RPMI7951 (cell line): Measurements from ENCODE around the gene FRMD8. TPM values are rescaled to one million over a fixed set of nuclear protein-coding genes. Genes with fewer than 3 reads are reported as not detected.

Experiments used
- DNase-seq: peaks from one replicate; pipeline ENCODE4 v3.0.0-alpha.2; 2012; ENCODE audit warnings: low read depth
- total RNA-seq: library from RNA; depleted of rRNA; stranded (reverse); fragments of >200 nt; shearing (Covaris generic); gene quantifications from 2 replicates; pipeline ENCODE4 v1.2.3, GENCODE V29; 2014; rRNA removed

Gene FRMD8
- total RNA-seq = 21.9 and 43.8 TPM in 2 replicates

GRCh38 chr11:65386307-65387140 lies at the start of gene FRMD8:
Gene FRMD8, plus strand, starts transcription at chr11:65386637. Its CDS starts 400 bp downstream, at chr11:65387037.
- DNase-seq = peak; percentile 82

- DNase-seq = no peak
These were observed 47.8 kb upstream of the FRMD8 start for GRCh38 chr11:65338676-65339075.

DNA sequence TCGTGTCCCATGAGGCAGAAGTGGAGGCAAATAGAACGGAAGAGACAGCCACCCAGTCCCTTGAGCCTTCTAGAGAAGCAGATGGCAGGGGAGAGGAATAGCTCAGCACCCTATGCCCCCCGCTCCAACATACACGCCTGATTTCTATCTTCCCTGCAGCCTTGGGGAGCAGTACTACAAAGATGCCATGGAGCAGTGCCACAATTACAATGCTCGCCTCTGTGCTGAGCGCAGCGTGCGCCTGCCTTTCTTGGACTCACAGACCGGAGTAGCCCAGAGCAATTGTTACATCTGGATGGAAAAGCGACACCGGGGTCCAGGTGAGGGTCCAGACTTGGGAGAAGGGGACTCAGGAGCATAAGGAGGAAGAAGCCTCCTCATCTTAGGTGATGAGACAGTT lies 46.2 kb upstream of the FRMD8 start:
- DNase-seq = no peak

GRCh38 chr11:65341856-65342255 lies 44.6 kb upstream of the FRMD8 start:
- DNase-seq = no peak

GRCh38 chr11:65351511-65351910 lies 34.9 kb upstream of the FRMD8 start:
- DNase-seq = no peak

DNA sequence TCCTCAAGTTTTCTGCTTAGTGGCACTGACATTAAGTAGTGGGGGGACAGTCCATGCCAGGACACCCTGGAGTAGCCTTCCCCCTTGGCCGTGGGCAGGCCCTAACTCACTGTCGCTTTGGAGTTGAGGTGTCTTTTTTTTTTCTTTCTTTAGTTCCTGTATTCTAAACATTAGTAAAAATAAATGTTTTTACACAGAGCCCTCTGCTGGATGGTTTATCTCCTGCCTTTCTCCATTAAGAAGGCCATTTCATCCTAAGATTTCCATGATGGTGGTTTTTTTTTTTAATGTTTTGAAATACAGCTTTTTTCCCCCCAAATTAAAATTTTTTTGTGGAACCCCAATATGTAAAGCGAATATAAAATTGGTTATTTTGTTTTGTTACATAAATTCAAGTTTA lies 33.7 kb upstream of the FRMD8 start:
- DNase-seq = peak; percentile 18

GRCh38 chr11:65353376-65353775 lies 33.1 kb upstream of the FRMD8 start:
- DNase-seq = no peak

DNA sequence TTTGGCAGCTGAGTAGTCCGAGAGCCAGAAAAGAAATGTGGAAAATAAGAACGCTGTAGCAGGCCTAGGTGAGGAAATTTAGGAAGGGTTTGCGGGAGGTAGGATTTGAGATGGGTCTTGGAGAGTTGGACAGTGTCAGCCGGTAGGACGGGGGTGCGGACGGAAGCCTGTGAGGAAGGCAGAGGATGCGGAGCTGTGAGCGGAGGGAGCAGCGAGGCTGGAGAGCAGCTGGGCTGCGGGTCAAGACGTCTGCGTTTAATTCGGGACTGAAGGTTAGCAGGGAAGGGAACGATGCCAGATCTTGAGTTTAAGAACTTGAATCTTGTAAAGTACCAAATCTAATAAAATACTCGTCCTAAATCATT lies 32.6 kb upstream of the FRMD8 start:
- DNase-seq = no peak

- DNase-seq = peak; percentile 94
These were observed 32.0 kb upstream of the FRMD8 start, which contains the start of gene TIGD3 for GRCh38 chr11:65354265-65355012. Gene TIGD3, plus strand, starts transcription at chr11:65354751. Its CDS starts 1,058 bp downstream, at chr11:65355809.

- DNase-seq = no peak
These were observed 31.2 kb upstream of the FRMD8 start for GRCh38 chr11:65355013-65355775.

GRCh38 chr11:65355776-65356393 lies 30.6 kb upstream of the FRMD8 start:
- no peak for DNase-seq

DNA sequence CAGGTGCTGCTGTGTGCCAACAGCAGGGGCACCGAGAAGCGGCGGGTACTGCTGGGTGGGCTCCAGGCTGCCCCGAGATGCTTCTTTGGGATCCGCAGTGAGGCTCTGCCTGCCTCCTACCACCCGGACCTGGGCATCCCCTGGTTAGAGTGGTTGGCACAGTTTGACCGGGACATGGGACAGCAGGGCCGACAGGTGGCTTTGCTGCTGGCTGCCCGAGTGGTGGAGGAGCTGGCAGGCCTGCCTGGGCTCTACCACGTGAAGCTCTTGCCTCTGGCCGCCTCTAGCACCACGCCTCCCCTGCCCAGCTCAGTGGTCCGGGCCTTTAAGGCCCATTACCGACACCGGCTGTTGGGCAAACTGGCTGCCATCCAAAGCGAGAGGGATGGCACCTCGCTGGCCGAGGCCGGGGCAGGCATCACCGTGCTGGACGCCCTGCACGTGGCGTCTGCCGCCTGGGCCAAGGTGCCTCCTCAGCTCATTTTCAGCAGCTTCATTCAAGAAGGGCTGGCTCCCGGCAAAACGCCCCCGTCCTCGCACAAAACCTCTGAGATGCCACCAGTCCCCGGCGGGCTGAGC lies 30.0 kb upstream of the FRMD8 start:
- no peak for DNase-seq

DNA sequence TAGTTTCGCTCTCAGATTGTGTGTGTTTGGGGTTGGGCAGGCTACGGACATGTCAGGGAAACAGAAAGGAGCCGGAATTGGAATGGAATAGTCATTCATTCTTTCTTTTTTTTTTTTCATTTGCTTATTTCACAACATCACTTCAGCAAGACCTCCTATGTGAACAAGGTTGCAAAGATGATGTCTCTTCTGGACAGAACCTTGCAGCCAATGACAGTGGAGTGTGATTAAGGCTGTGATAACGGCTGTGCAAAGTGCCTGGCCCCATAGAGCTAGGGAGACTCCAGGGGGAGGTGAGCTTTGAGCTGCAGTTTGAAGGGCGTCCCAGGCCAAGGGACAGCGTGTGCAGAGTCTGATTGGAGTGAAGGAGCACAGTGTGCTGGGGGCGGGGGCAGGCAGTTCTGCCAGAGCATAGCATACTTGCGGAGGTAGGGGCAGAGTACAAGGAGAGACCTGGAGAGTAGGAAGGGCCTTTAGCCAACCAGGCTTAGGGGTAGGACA lies 28.5 kb upstream of the FRMD8 start:
- no peak for DNase-seq

DNA sequence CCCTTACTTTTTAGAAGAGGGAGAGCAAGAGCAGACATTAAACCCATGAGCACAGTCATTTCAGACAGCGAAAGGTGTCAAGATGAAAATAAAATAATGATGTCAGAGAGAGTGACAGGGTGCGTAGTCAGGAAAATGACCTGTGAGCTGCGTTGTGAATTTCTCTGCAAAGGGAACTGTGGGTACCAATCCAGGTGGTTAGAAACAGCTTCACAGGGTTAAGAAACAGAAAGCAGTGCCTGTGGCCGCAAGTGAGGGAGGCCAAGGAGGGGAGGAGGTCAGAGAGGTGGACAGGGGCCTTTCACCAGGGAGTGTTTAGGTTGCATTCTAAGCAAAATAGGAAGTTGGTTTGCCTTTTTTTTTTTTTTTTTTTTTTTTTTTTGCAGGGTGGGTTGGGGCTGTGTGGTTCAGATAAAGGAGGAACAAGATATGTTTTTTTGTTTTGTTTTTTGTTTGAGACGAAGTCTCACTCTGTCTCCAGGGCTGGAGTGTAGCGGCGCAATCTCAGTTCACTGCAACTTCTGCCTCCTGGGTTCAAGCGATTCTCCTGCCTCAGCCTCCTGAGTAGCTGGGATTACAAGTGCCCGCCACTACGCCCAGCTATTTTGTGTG lies 24.0 kb upstream of the FRMD8 start:
- no peak for DNase-seq

DNA sequence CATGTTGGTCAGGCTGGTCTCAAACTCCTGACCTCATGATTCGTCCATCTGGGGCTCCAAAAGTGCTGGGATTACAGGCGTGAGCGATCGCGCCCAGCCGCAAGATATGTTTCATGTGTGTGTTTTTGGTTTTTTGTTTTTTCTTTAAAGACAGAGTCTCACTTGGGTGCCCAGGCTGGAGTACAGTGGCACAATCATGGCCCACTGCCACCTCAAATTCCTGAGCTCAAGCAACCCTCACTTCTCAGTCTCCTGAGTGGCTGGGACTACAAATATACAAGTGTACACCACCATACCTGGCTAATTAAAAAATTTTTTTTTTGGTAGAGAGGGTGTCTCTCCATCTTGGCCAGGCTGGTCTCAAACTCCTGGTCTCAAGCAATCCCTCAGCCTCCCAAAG lies 23.5 kb upstream of the FRMD8 start:
- DNase-seq = no peak

GRCh38 chr11:65363770-65364169 lies 22.7 kb upstream of the FRMD8 start:
- no peak for DNase-seq

DNA sequence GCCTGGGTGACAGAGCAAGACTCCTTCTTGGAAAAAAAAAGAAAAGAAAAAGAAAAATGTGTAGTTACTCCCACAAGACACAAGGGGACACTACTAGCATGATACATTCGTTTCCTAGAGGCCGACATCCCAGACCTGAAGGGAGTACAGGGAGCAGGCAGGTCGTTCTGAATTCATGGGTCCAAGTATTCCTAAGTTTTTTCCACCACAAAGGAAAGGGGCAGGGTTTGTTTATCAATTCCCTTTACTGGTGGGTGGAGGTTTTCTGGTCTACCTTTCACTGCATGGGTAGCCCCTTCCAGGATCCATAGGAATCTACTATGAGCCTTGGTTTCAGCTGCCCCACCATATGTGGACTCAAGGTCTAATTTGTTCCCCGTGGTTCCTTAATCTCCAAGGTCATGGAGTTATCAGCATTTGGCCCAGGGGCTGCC lies 20.1 kb upstream of the FRMD8 start:
- peak; percentile 78 for DNase-seq

GRCh38 chr11:65370659-65371049 lies 15.8 kb upstream of the FRMD8 start:
- no peak for DNase-seq

GRCh38 chr11:65373839-65374580 lies 12.4 kb upstream of the FRMD8 start:
- no peak for DNase-seq

- DNase-seq = no peak
These were observed 11.4 kb upstream of the FRMD8 start for GRCh38 chr11:65375012-65375411.
